T-helper 2 cell treated with Interferon-gamma antibody and Interleukin-4, amounts not matched to agents 100 ng/mL and 5 ng/mL, for 36 hours (primary cell): ENCODE results near the gene ASB9. TPM values are rescaled to one million over a fixed set of nuclear protein-coding genes. Genes with fewer than 3 reads are reported as not detected.

Experiments
- intact Hi-C: fragments of 100-400 bp; cut with micrococcal nuclease; formaldehyde crosslinking; loops from one replicate; pipeline ENCODE4 v1.15.1; 2023
- total RNA-seq: library from RNA; stranded (reverse); gene quantifications from 2 replicates; pipeline ENCODE4 v1.2.3, GENCODE V29; 2022

ASB9 gene
- total RNA-seq, 1 donor from 2014 or later, result 0.77 TPM

DNA sequence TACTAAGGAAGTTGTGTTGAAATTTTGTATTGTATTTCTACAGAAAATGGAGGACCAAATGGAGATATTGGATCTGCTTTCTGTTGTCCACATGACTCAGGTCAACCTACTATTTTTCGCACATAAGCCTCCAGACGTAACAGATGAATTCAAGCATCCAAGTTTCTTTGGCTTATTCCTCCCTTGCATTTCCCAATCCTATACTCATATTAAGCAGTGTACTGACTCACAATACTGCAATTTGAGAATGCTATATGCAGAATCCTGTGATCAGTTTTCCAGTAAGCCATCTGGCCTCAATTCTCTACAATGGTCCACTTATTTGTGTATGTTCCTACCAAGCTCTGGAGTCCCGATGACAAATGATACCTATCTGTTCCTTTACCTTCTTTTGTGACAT, 75.7 kb downstream of the ASB9 start:
- intact Hi-C loops, result no loop called here

Other genes with a start within 250 kb of the ASB9 start
- not detected in 2 replicates for gene ASB11, start 45.6 kb upstream of the ASB9 start, total RNA-seq
- gene PIGA, start 65.4 kb upstream of the ASB9 start, total RNA-seq, result 19.1 and 19.2 TPM in 2 replicates
- not detected in 2 replicates for gene VEGFD, start 114.3 kb upstream of the ASB9 start, total RNA-seq
- 5.8 and 6.2 TPM in 2 replicates for gene PIR, start 223.2 kb upstream of the ASB9 start, total RNA-seq
- not detected in 2 replicates for gene BMX, start 230.7 kb upstream of the ASB9 start, total RNA-seq